ENCODE data around the gene PTPRR.

DNA sequence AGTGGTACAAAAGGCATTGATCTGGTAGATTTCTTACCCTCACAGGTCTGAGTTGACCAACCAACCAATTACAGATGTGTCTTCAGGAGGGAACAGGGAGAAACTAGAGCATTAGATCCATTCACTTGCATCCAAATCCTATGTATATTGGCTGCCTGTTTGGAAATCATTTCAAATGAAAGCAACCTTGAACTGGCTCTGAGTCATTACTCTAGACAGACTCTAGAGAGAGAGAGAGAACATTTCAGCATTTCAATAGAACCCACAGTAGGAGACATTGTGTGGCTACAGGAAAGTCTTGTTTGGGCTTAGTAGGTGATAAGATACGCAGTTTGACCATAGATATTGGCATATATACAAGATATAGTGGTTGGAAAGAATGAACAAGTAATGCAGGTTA is 114.5 kb downstream of the PTPRR start:
- TF ChIP-seq ISL1 (CRISPR knock-in tag; IDR thresholded peaks at IDR 0.05), result no peak
- no peak for TF ChIP-seq ZFP30 (CRISPR knock-in tag; IDR thresholded peaks at IDR 0.05)
- TF ChIP-seq, protein P1, sequence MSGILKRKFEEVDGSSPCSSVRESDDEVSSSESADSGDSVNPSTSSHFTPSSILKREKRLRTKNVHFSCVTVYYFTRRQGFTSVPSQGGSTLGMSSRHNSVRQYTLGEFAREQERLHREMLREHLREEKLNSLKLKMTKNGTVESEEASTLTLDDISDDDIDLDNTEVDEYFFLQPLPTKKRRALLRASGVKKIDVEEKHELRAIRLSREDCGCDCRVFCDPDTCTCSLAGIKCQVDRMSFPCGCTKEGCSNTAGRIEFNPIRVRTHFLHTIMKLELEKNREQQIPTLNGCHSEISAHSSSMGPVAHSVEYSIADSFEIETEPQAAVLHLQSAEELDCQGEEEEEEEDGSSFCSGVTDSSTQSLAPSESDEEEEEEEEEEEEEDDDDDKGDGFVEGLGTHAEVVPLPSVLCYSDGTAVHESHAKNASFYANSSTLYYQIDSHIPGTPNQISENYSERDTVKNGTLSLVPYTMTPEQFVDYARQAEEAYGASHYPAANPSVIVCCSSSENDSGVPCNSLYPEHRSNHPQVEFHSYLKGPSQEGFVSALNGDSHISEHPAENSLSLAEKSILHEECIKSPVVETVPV (CRISPR knock-in tag; IDR thresholded peaks at IDR 0.05), result no peak
- TF ChIP-seq ZNF565 (CRISPR knock-in tag; conservative IDR thresholded peaks at IDR 0.05; ENCODE audit: low read depth), result no peak

Data from SK-N-SH treated with all-trans-retinoic acid at 6 μM for 48 hours (cell line).